SU-DHL-6 (cell line): ENCODE measurements around the gene PFKL.

Experiments used
- EZH2phosphoT487 ChIP-seq: fragments of 200-600 bp; sonication (generic), shearing (Covaris generic); conservative IDR thresholded peaks from 2 replicates; pipeline ENCODE4 v1.6.1; 2018; ENCODE audit warnings: mild to moderate bottlenecking, antibody characterized with exemption, low read length, moderate library complexity, mixed read lengths
- TF ChIP-seq, protein P1 (sequence below): fragments of 200-600 bp; sonication (generic); IDR thresholded peaks from one replicate; pipeline ENCODE4 v1.5.1; 2017; ENCODE audit warnings: antibody characterized with exemption, mild to moderate bottlenecking, low read length, moderate library complexity; ENCODE audit not compliant: insufficient read depth, poor library complexity, severe bottlenecking

DNA sequence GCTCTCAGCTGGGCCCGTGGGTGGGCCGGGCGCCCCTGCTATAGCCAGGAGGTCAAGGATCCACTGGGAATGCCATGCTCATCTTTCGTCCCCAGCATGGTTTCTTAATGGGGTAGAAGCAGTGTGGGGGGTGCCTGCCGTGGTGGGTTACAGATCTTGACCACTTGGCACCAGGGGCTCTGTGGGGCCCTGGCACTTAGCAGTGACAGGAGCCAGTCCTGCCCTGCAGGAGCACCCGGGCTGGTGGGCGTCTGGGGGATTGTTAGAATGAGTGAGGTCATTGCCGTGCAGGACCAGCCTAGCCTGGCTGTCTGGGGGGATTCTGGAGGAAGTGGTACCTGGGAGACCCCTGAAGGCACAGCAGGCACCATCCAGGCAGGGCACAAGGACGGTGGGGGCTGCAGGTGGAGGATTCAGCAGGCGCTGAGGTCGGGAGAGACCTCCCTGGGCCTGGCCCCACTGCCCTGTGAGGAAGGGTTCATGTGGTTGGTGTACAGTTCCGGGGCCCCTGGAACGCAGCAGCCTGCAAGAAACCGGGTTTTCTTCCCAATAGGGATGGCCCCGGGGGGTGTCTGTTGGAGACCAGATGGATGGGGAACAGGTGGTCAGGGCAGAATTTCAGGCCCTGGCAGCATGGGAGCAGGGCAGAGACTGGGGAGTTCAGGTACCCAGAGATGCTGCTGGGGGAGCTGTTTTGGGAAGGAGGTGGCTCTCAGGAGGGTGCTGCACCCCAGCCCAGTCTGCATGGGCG is 9.4 kb upstream of the PFKL start:
- TF ChIP-seq, protein P1, sequence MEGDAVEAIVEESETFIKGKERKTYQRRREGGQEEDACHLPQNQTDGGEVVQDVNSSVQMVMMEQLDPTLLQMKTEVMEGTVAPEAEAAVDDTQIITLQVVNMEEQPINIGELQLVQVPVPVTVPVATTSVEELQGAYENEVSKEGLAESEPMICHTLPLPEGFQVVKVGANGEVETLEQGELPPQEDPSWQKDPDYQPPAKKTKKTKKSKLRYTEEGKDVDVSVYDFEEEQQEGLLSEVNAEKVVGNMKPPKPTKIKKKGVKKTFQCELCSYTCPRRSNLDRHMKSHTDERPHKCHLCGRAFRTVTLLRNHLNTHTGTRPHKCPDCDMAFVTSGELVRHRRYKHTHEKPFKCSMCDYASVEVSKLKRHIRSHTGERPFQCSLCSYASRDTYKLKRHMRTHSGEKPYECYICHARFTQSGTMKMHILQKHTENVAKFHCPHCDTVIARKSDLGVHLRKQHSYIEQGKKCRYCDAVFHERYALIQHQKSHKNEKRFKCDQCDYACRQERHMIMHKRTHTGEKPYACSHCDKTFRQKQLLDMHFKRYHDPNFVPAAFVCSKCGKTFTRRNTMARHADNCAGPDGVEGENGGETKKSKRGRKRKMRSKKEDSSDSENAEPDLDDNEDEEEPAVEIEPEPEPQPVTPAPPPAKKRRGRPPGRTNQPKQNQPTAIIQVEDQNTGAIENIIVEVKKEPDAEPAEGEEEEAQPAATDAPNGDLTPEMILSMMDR = no peak
- no peak for TF ChIP-seq EZH2phosphoT487
